ENCODE results near the gene CBLN1.

The CBLN1 gene

GRCh38 chr16:49281480-49281842, at the start of gene CBLN1:
TSS of gene CBLN1 (minus strand) at chr16:49281838. CDS start at chr16:49281465, 373 bp downstream.
- DNase-seq (ENCODE audit: low spot score), result no peak

GRCh38 chr16:49330562-49331201, 49.0 kb upstream of the CBLN1 start:
- no peak for DNase-seq (ENCODE audit: low spot score)

GRCh38 chr16:49328325-49328724, 46.7 kb upstream of the CBLN1 start:
- DNase-seq (ENCODE audit: low spot score), result no peak

- DNase-seq (ENCODE audit: low spot score), result no peak
Measured at GRCh38 chr16:49327466-49327865, 45.8 kb upstream of the CBLN1 start.

- DNase-seq (ENCODE audit: low spot score), result no peak
Measured at GRCh38 chr16:49324703-49325102, 43.1 kb upstream of the CBLN1 start.

GRCh38 chr16:49315602-49316001, 34.0 kb upstream of the CBLN1 start:
- no peak for DNase-seq (ENCODE audit: low spot score)

GRCh38 chr16:49312389-49312985, 30.8 kb upstream of the CBLN1 start:
- no peak for DNase-seq (ENCODE audit: low spot score)

- DNase-seq (ENCODE audit: low spot score), result no peak
Measured at GRCh38 chr16:49311823-49312222, 30.2 kb upstream of the CBLN1 start.

GRCh38 chr16:49307176-49307575, 25.5 kb upstream of the CBLN1 start:
- DNase-seq (ENCODE audit: low spot score), result no peak

GRCh38 chr16:49305406-49305805, 23.8 kb upstream of the CBLN1 start:
- DNase-seq (ENCODE audit: low spot score), result no peak

- no peak for DNase-seq (ENCODE audit: low spot score)
Measured at GRCh38 chr16:49292413-49292812, 10.8 kb upstream of the CBLN1 start.

- DNase-seq (ENCODE audit: low spot score), result no peak
Measured at GRCh38 chr16:49287572-49287971, 5.9 kb upstream of the CBLN1 start.

GRCh38 chr16:49284962-49285361, 3.3 kb upstream of the CBLN1 start:
- DNase-seq (ENCODE audit: low spot score), result no peak

GRCh38 chr16:49283376-49284049, 1.9 kb upstream of the CBLN1 start:
- DNase-seq (ENCODE audit: low spot score), result no peak

GRCh38 chr16:49282690-49283375, 1.2 kb upstream of the CBLN1 start:
- peak; percentile 7 for DNase-seq (ENCODE audit: low spot score)

GRCh38 chr16:49281843-49282642, 405 bp upstream of the CBLN1 start:
- peak; percentile 89 for DNase-seq (ENCODE audit: low spot score)

GRCh38 chr16:49280841-49281371, 732 bp downstream of the CBLN1 start:
- no peak for DNase-seq (ENCODE audit: low spot score)

GRCh38 chr16:49280105-49280741, 1.4 kb downstream of the CBLN1 start:
- peak; percentile 12 for DNase-seq (ENCODE audit: low spot score)

GRCh38 chr16:49278944-49279725, 2.5 kb downstream of the CBLN1 start:
- no peak for DNase-seq (ENCODE audit: low spot score)

GRCh38 chr16:49278567-49278827, 3.1 kb downstream of the CBLN1 start:
- DNase-seq (ENCODE audit: low spot score), result no peak

Data from globus pallidus (tissue), 1 donor.